ENCODE results near the gene TENT5C.

Gene TENT5C

GRCh38 chr1:117636637-117637425, 31.0 kb downstream of the TENT5C start:
- no peak for DNase-seq

GRCh38 chr1:117638141-117638540, 32.3 kb downstream of the TENT5C start:
- DNase-seq, result no peak

- DNase-seq, result no peak
These were observed 32.9 kb downstream of the TENT5C start for GRCh38 chr1:117638759-117639158.

- no peak for DNase-seq
These were observed 33.9 kb downstream of the TENT5C start for GRCh38 chr1:117639741-117640140.

- no peak for DNase-seq
These were observed 35.7 kb downstream of the TENT5C start for GRCh38 chr1:117641536-117641935.

GRCh38 chr1:117642963-117643362, 37.1 kb downstream of the TENT5C start:
- DNase-seq, result no peak

GRCh38 chr1:117643601-117644000, 37.8 kb downstream of the TENT5C start:
- DNase-seq, result no peak

GRCh38 chr1:117644696-117645311, 39.0 kb downstream of the TENT5C start:
- DNase-seq, result no peak

GRCh38 chr1:117645343-117645742, 39.5 kb downstream of the TENT5C start:
- DNase-seq, result no peak

- DNase-seq, result no peak
These were observed 40.4 kb downstream of the TENT5C start for GRCh38 chr1:117646007-117646811.

GRCh38 chr1:117646956-117647355, 41.1 kb downstream of the TENT5C start:
- no peak for DNase-seq

GRCh38 chr1:117648015-117648414, 42.2 kb downstream of the TENT5C start:
- no peak for DNase-seq

- no peak for DNase-seq
These were observed 45.2 kb downstream of the TENT5C start for GRCh38 chr1:117650840-117651568.

- no peak for DNase-seq
These were observed 45.8 kb downstream of the TENT5C start for GRCh38 chr1:117651616-117652015.

GRCh38 chr1:117652421-117652820, 46.6 kb downstream of the TENT5C start:
- no peak for DNase-seq

GRCh38 chr1:117653195-117653594, 47.3 kb downstream of the TENT5C start:
- DNase-seq, result no peak

- no peak for DNase-seq
These were observed 48.1 kb downstream of the TENT5C start for GRCh38 chr1:117653732-117654492.

- no peak for DNase-seq
These were observed 48.8 kb downstream of the TENT5C start for GRCh38 chr1:117654493-117655219.

- no peak for DNase-seq
These were observed 49.4 kb downstream of the TENT5C start for GRCh38 chr1:117655220-117655577.

GRCh38 chr1:117656202-117656641, 50.4 kb downstream of the TENT5C start:
- DNase-seq, result no peak

GRCh38 chr1:117657031-117657430, 51.2 kb downstream of the TENT5C start:
- no peak for DNase-seq

Measured in KG1 (cell line).